SU-DHL-6 (cell line): ENCODE data around the gene KCNK1.

Experiments used
- EZH2phosphoT487 ChIP-seq: fragments of 200-600 bp; sonication (generic), shearing (Covaris generic); conservative IDR thresholded peaks from 2 replicates; pipeline ENCODE4 v1.6.1; 2018; ENCODE audit warnings: mild to moderate bottlenecking, antibody characterized with exemption, low read length, moderate library complexity, mixed read lengths
- TF ChIP-seq, protein P1 (sequence below): fragments of 200-600 bp; sonication (generic); IDR thresholded peaks from one replicate; pipeline ENCODE4 v1.5.1; 2017; ENCODE audit warnings: antibody characterized with exemption, mild to moderate bottlenecking, low read length, moderate library complexity; ENCODE audit not compliant: insufficient read depth, poor library complexity, severe bottlenecking

DNA sequence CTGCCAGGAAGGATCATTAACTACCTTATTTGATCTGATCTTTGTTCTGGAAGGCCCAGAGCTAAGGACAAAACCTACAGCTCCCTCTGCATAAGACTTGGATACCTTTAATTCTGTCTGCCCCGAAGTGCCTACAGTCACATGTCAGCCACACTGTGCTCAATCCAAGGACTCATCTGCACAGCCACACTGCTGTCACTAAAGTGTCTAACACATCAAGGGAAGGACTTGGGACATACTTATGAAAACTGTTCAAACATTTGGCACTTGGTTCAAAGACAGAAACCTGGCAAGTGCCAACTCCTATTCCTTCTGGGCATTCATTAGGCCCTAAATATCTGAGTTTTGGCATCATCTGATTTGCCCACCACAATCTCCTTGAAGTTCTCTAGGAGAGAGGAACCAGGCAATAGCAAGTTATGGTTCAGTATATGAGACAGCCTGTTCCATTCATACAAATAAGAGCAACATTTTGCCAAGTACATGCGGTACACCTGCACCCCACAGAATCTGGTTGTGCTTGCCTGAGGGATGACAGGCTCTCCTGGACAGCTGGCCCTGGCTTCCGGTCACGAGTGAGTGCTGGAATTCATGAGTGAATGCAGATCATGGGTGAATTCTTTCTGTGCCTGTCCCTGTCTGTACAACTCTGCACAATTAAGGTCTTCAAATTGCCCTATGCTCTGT lies 105.9 kb downstream of the KCNK1 start:
- TF ChIP-seq, protein P1, sequence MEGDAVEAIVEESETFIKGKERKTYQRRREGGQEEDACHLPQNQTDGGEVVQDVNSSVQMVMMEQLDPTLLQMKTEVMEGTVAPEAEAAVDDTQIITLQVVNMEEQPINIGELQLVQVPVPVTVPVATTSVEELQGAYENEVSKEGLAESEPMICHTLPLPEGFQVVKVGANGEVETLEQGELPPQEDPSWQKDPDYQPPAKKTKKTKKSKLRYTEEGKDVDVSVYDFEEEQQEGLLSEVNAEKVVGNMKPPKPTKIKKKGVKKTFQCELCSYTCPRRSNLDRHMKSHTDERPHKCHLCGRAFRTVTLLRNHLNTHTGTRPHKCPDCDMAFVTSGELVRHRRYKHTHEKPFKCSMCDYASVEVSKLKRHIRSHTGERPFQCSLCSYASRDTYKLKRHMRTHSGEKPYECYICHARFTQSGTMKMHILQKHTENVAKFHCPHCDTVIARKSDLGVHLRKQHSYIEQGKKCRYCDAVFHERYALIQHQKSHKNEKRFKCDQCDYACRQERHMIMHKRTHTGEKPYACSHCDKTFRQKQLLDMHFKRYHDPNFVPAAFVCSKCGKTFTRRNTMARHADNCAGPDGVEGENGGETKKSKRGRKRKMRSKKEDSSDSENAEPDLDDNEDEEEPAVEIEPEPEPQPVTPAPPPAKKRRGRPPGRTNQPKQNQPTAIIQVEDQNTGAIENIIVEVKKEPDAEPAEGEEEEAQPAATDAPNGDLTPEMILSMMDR: no peak
- no peak for TF ChIP-seq EZH2phosphoT487
